ENCODE results near the gene P3H1.

P3H1 gene

GRCh38 chr1:42735477-42736105, 31.2 kb downstream of the P3H1 start:
- no peak overlapping the region for H3K4me3 ChIP-seq (ENCODE audit: low read length)
- TF ChIP-seq CTCF (conservative IDR thresholded peaks at IDR 0.05; ENCODE audit: low read length), result no peak
- no peak for DNase-seq (ENCODE audit: low read depth)

GRCh38 chr1:42735056-42735455, 31.8 kb downstream of the P3H1 start:
- no peak for TF ChIP-seq CTCF (conservative IDR thresholded peaks at IDR 0.05; ENCODE audit: low read length)
- H3K4me3 ChIP-seq (ENCODE audit: low read length), result no peak overlapping the region
- DNase-seq (ENCODE audit: low read depth), result no peak

GRCh38 chr1:42734201-42735035, 32.4 kb downstream of the P3H1 start:
- TF ChIP-seq CTCF (conservative IDR thresholded peaks at IDR 0.05; ENCODE audit: low read length), result no peak
- H3K4me3 ChIP-seq (ENCODE audit: low read length), result no peak overlapping the region
- no peak for DNase-seq (ENCODE audit: low read depth)

- no peak overlapping the region for H3K4me3 ChIP-seq (ENCODE audit: low read length)
- no peak for DNase-seq (ENCODE audit: low read depth)
- no peak for TF ChIP-seq CTCF (conservative IDR thresholded peaks at IDR 0.05; ENCODE audit: low read length)
Observed at GRCh38 chr1:42733415-42734200, 33.2 kb downstream of the P3H1 start.

- H3K4me3 ChIP-seq (ENCODE audit: low read length), result no peak overlapping the region
- DNase-seq (ENCODE audit: low read depth), result no peak
- no peak for TF ChIP-seq CTCF (conservative IDR thresholded peaks at IDR 0.05; ENCODE audit: low read length)
Observed at GRCh38 chr1:42732126-42732680, 34.6 kb downstream of the P3H1 start.

GRCh38 chr1:42731585-42731984, 35.2 kb downstream of the P3H1 start:
- TF ChIP-seq CTCF (conservative IDR thresholded peaks at IDR 0.05; ENCODE audit: low read length), result no peak
- DNase-seq (ENCODE audit: low read depth), result no peak
- no peak overlapping the region for H3K4me3 ChIP-seq (ENCODE audit: low read length)

Data from AG10803 (cell line).